Measurements from ENCODE around the gene STXBP2. TPM values are rescaled to one million over a fixed set of nuclear protein-coding genes. Genes with fewer than 3 reads are reported as not detected.

STXBP2 gene
- total RNA-seq, 1 donor from 2014 or later: 48.0 TPM

DNA sequence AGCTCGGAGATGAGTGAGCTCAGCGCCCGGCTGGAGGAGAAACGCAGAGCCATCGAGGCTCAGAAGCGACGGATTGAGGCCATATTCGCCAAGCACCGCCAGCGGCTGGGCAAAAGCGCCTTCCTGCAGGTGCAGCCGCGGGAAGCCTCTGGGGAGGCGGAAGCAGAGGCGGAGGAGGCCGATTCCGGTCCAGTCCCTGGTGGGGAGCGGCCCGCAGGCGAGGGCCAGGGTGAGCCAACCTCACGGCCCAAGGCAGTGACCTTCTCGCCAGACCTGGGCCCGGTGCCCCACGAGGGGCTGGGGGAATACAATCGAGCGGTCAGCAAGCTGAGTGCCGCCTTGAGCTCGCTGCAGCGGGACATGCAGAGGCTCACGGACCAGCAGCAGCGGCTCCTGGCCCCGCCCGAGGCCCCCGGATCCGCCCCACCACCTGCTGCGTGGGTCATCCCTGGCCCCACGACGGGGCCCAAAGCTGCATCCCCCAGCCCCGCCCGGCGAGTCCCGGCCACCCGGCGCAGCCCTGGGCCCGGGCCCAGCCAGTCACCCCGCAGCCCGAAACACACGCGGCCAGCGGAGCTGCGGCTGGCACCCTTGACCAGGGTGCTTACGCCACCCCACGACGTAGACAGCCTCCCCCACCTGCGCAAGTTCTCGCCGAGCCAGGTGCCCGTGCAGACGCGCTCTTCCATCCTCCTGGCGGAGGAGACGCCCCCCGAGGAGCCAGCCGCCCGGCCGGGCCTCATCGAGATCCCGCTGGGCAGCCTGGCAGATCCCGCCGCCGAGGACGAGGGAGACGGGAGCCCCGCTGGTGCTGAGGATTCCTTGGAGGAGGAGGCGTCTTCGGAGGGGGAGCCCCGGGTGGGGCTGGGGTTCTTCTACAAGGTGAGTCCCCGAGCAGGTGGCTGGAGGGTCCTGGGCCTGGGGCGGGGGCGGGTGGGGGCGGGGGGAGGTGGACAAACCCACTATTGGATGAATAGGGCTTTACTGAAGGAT, 24.3 kb upstream of the STXBP2 start:
- ATAC-seq: no peak
- peak; percentile 44 for DNase-seq (ENCODE audit: low spot score)

DNA sequence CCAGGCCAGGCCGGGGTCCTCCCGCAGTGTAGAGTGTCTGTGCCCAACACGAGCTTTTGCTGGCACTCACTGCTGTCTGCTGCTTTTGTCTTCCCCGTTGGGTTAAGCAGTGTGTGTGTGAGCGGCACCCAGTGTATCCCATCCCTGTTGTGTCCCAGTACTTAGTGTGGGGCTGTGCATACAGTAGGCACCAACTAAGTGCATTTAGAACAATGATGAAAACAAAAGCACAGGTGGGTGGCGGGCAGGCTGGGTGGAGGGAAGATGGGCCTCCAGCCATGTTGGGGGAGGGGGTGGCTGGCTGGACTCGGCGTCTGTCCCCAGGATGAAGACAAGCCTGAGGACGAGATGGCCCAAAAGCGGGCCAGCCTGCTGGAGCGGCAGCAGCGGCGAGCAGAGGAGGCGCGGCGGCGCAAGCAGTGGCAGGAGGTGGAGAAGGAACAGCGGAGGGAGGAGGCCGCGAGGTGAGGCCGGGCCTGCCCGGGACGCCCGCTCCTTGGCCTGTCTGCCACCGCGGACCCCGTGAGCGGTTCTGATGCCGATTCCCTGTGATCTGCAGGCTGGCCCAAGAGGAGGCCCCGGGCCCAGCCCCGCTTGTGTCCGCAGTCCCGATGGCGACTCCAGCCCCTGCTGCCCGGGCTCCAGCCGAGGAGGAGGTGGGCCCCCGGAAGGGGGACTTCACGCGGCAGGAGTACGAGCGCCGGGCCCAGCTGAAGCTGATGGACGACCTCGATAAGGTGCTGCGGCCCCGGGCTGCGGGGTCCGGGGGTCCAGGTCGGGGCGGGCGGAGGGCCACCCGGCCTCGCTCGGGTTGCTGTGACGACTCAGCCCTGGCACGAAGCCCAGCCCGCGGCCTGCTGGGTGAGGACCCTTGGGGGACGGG, 21.8 kb upstream of the STXBP2 start:
- DNase-seq (ENCODE audit: low spot score) (no peak), ATAC-seq (no peak)

DNA sequence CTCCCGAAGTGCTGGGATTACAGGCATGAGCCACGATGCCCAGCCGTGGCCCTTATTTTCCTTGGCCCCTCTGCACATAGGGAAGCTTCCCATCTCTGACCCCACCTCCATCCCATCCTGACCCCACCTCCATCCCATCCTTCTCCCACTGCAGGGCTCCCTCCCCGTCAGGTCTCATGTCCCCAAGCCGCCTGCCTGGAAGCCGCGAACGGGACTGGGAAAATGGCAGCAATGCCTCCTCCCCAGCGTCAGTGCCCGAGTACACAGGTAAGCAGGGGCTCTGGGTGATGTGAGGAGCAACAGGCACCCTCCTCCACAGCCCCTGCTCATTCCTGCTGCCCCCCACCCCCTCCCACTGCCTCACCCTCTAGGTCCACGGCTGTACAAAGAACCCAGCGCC, 19.7 kb upstream of the STXBP2 start:
- DNase-seq (ENCODE audit: low spot score): no peak

DNA sequence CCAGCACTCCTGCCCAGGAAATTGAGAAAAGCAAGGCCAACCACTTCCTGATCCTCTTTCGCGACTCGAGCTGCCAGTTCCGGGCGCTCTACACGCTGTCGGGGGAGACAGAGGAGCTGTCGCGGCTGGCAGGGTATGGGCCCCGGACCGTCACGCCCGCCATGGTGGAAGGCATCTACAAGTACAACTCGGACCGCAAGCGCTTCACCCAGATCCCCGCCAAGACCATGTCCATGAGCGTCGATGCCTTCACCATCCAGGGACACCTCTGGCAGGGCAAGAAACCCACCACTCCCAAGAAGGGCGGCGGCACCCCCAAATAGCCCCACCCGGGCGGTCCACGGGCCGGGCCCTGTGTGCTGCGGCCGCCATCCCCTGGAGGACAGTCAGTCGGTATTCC, 19.2 kb upstream of the STXBP2 start:
- ATAC-seq: no peak
- DNase-seq (ENCODE audit: low spot score): no peak

More for the DNA sequence above, 19.7 kb upstream of the STXBP2 start:
- no peak for ATAC-seq

DNA sequence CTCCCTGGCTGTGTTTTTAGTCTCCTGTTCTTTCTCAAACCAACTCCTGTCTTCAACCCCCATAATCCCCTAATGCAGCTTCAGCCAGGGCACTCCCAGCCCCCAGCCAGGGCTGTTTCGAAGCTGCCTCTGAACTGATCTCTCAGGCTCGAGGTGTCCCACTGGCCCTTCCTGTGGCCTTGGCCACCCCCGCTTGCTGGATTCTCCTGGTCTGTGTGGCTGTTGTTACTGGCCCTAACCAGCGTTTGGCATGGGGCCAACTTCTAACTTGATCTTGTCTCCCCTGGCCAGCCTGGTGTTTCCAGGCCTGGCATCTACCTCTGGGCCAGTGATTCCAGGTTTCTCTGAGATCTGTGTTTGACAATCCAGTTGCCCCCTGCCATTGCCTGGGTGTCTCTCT, 18.6 kb upstream of the STXBP2 start:
- ATAC-seq (peak; percentile 53), DNase-seq (ENCODE audit: low spot score) (peak; percentile 93)

DNA sequence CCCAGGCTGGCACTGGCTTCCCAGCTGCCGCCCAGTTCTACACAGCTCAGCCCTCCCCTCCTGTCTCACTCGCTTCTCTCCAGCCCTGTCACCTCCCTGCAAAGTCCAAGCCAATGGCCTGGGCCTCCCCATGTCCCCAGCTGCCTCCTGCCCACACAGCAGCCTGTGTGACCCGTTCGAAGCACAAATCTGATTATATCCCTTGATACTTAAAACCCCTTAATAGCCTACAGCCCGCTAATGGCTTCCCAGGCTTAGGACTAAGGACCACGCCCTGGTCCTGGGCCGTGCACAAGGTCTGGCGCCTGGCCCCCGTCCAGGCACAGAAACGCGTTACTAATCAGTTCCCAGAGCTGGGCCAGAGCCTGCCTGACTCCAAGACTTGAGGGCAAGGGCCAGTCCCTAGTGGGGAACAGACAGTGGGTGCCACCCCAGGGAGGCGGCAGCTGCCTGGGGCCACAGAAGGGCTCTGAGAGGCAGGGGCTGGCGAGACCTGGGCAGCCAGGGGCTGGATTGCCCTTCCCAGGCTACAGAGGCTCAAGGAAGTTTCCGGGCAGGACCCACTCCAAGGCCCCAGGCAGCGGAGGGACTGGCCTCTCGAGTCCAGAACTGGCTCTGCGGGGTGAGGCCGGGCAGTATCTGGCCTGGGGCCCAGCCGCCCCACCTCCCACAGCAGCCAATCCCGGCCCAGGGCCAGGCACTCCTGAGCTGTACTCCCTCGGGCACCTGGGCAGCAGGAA, 18.0 kb upstream of the STXBP2 start:
- ATAC-seq: peak; percentile 74

DNA sequence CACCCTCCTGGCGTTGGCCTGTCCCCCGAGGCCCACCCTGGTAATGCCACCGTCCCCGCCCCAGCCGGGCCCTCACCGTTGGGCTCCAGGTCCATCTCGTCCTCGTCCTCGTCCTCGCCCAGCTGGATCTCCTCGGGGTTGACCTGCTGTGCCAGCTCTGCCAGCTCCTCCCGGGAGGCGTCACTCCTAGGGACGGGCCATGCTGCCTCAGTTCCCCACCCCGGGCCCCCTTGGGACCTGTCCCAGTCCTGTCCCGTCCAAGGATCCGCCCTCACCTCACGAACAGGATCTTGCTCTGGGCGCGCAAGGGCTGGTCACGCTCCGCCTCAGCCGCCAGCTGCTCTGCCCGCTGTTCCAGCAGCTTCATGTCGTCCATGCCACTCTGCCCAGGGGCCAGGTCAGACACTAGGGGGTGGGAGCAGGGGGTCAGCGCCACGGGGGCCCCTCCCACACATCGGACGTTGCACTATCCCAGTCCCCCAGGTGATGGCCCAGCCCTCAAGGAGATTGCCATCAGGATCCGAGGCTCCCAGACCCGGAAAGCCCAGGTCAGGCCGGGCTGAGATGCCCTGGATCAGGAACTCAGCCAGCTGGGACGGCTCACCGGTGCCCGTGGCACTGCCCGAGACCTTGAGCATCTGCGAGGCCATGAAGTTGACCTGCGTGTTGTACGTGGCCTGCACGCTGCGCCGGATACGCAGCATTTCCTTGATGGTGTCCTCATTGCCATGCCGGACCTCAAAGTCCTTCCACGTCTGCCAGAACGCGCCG, 17.1 kb upstream of the STXBP2 start:
- DNase-seq (ENCODE audit: low spot score) (peak; percentile 73), ATAC-seq (peak; percentile 31)

More for the DNA sequence above, 18.0 kb upstream of the STXBP2 start:
- DNase-seq (ENCODE audit: low spot score): peak; percentile 95

DNA sequence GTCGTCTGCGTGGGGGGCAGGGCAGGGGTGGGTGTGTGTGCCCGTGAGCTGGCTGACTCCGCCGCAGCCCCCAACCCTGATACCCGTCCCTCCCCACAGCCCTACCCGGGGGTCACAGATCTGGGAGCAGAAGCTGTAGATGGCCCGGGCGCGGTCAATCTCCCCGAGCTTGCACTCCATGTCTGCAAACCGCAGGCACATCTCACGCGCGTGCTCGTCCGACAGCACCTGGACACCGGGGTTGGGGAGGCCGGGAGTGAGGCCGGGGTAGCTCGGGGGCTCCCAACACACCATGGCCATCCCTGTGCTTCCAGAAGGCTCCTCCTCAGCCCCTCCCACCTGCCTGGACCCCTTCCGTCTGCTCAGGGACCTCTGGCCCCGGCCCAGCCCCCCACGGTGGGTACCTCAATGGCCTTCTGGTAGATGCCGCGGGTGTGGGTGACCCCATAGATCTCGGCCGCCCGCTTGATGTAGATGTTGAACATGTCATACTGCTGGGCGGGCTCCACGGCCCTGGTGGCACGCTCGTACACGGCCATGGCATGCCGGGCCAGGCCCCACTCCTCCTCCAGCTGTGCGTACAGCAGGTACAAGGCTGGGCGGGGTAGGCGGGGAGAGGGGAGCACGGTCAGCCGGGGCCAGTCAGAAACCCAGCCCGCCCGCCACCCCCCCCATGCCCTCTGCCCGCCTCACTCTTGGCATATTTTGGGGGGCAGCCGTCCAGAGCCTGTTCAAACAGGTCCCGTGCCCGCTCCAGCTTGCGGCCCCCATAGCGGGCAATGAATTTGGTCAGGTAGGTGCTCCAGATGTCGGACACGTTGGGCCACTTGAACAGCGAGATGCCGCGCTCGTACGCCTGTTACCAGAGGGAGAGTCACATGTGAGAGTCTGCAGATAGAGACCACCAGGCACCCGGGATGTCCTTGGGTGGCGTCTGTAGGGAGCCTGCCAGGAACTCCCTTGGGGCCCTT, 16.2 kb upstream of the STXBP2 start:
- DNase-seq (ENCODE audit: low spot score) (no peak), ATAC-seq (no peak)

DNA sequence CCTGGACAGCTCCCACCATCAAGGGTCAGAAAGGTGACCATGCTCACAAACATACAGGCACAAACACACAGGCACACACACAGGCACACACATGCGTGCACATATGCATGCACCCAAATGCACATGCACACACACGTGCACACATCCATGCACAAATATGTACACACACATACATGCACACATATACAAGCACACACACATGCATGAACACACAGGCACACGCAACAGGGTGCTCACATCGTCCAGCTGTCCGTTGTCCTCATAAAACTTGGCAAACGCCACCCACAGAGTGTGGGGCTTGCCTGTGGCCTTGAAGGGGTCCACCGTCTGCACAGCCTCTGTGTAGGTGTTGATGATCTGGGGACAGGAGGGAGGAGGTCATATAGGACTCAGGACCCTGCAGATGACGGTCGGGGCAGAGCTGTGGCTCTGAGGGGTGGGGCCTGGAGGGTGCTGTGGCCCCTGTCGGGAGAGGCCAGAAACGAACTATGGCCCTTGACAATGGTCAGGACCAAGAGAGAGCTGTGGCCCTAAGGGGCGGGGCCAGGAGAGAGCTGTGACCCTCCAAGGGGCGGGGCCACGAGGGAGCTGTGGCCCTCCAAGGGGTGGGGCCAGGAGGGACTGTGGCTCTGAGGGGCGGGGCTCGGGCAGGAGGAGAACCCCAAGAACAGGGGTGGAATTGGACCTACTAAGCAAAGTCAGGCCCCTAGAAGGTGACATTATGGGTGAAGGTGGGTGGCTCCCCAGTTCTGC, 13.8 kb upstream of the STXBP2 start:
- DNase-seq (ENCODE audit: low spot score): no peak
- no peak for ATAC-seq

DNA sequence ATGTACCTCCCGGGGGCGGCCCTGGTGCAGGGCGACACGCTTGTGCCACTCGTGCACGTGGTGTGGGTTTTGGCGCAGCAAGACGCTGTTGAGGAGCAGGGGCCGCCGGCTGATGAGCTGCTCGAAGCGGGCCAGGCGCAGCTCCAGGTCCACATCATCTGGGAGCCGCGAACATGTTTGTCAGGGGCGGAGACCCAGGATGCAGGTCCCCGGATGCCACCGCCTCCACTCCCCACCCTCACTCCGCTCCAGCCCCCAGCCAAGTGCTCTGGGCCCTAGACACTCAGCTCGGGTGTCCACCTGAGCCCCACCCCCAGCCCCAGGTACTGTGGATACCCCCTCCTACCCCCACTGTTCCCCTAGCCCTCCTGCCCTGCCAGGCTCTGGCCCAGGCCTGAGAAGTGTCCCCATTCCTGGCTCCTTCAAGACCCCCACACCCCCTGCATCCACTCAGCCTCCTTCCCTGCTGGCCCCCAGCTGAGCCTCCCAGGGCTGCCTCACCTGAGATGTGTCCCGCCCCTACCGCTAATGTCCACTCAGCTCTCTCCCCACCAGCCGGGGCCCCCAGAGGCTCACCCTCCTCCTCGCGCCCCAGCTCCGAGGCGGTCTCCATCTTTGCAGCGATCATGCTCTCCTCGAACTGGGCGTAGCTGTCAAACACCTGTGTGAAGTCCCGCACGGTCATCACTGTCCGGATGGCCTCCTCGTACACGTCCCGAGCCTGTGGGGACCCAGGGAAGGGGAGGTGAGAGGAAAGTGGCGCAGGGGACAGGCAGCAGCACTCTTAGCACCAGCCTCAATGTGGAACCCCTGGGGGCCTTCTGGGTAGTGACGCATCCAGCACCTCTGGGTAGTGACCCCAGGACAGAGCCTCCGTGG, 12.9 kb upstream of the STXBP2 start:
- no peak for DNase-seq (ENCODE audit: low spot score)
- ATAC-seq: no peak

DNA sequence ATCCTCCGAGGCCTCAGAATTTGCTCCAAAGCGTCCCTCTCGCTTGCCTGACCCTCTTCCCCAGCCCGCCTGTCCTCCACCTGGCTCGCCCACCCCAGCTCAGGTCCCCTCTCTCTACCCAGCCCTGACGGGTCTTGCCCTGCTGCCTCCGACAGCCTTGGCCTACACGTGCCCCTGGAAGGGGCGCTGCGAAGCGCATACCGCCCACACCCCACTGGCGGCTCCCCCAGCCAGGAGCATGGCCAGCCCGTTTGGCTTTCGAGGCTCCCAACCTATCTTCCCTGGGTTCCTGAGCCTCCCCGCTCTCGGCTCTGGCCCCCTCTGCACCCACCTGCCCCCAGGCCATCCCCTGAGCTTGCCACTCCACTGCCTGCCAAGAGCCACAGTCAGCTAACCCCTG, 12.1 kb upstream of the STXBP2 start:
- ATAC-seq: no peak
- no peak for DNase-seq (ENCODE audit: low spot score)

DNA sequence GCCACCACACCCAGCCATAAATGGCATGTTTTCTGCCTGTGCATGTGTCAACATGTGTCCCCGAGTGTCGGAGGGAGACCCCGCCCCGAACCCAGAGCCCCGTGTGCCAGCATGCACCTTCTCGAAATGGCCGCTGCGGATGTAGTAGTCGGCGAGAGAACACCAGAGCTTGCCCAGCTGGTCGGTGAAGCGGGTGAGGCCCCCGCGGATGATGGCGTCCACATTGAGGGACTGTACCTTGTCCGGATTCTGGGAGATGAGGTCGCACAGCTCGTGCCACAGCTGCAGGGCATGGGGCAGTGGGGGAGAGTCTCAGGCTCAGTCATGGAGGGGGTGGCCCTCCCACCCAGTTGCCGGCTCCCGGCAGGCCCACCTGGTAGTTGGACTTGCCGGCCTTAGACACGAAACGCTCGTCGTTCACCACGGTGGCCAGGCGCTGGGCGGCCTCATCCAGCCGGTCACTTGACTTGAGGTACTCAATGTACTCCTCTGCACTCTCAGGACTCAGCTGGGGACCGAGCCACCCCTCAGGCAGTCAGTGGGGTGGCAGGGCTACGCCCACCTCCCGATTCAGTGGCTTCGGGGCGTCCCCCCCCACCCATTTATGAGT, 11.0 kb upstream of the STXBP2 start:
- DNase-seq (ENCODE audit: low spot score) (no peak), ATAC-seq (no peak)

DNA sequence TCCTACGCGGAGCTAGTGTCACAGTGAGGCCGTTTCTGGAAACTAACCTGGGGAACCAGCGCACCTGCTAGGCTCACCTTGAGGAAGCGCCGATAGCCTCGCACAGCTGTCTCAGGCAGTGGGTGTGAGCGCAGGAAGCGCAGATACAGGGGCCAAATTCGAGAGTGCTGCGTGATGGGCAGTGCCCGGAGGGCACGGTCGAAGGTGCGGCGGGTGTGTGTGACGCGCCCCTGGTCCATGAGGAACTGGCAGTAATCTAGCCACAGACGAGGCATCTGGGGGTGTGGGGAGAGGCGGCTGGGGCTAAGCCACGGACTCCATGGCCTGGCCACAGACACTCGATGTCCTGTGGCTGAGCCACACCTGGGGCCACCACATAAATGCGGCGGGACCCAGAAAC, 9.7 kb upstream of the STXBP2 start:
- DNase-seq (ENCODE audit: low spot score): no peak

DNA sequence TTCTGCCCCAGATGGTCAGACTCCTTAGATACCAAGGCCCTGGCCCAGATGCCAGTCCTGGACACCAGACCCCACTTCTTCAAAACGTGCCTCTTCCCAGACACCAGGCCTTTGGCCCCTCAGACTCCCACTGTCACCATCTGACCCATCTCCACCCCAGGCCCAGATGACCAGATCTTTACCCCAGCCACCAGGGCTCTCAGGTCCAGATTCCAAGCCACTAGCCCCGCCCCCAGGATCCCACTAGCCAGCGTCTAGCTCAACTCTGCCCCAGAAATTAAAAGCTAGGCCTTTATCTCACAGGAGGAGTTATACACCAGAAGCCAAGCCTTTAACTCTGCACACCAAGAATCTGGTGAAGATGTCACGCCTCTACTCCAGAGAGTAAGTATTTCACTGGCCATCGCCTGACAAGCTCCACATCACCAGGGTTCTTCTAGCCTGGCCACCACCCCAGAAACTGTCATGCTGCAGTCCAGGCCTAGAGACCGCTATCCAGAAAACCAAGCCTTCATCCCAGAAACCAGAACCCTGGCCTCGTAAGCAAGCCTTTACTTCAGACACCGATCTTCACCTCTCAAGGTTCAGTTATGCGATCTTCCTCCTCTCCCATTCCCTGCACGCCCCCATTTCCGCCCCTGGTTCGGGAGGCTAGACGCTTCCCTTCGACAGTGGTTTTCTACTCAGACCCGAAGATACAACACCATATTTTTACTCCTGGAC, 8.2 kb upstream of the STXBP2 start:
- no peak for ATAC-seq
- no peak for DNase-seq (ENCODE audit: low spot score)

More for the DNA sequence above, 9.7 kb upstream of the STXBP2 start:
- ATAC-seq: no peak

DNA sequence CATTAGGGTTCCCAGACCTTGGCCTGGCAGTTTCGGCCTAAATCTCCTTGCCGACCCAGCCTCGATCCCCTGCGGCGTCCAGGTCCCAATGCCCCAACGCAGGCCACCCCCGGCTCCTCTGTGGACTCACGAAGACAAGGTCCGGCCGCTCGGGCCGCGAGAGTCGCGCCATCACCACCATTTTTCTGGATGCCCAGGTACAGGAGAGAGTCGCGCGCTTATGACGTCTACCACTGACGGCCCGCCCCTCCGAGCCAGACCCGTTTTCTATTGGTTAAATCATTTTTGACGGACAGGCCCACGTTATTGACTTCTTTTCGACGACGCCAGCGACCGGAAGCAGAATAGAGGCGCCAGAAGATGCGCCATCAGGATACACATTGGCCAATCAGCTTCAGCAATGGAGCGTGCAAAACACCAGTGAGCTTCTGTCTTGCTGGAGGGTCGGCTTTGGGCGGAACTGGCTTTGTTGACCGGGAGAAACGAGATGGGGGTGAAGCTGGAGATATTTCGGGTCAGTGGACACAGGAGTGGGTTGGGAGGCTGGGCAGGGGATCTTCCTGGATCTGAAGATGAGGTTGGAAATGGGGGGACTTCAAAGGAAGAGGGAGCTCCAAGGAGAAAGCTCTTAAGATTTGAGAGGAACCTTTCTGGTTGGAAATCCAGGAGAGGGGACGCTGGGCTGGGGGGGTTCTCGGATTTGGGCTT, 7.4 kb upstream of the STXBP2 start, which contains the start of the genes PET100 and XAB2:
PET100 (plus strand) TSS at position 447 of the 708 bp plus-strand sequence; CDS start at position 488, 41 bp downstream.
XAB2 (minus strand) TSS at position 199 of the 708 bp plus-strand sequence; CDS start at position 181, 18 bp downstream.
- ATAC-seq (peak; percentile 95), DNase-seq (ENCODE audit: low spot score) (peak; percentile 97)
